Osteocyte (in vitro differentiated cells): ENCODE measurements around the gene CRLF3. TPM values are rescaled to one million over a fixed set of nuclear protein-coding genes. Genes with fewer than 3 reads are reported as not detected.
A peak's percentile ranks its signal among the peaks of the same experiment; 100 is the strongest.
"Not testable (repeated sequence)": the region's sequence is repeated elsewhere in the genome, so short reads cannot be mapped to it uniquely, and the experiment has no call there.

ENCODE experiments used
- DNase-seq: peaks from one replicate; pipeline ENCODE4 v3.0.0; 2021; ENCODE audit warnings: mixed read lengths; ENCODE audit not compliant: unreplicated experiment; ENCODE audit errors: extremely low spot score
- H3K27ac Mint-ChIP-seq: one replicate; pipeline ENCODE4 v1.8.0; 2021; ENCODE audit warnings: mild to moderate bottlenecking, mixed read lengths; ENCODE audit not compliant: unreplicated experiment
- H3K27me3 Mint-ChIP-seq: one replicate; pipeline ENCODE4 v1.8.0; 2021; ENCODE audit warnings: mixed read lengths; ENCODE audit not compliant: unreplicated experiment
- H3K36me3 Mint-ChIP-seq: one replicate; pipeline ENCODE4 v1.8.0; 2021; ENCODE audit warnings: mixed read lengths; ENCODE audit not compliant: unreplicated experiment
- H3K4me1 Mint-ChIP-seq: one replicate; pipeline ENCODE4 v1.8.0; 2021; ENCODE audit warnings: mixed read lengths; ENCODE audit not compliant: unreplicated experiment
- H3K4me3 Mint-ChIP-seq: one replicate; pipeline ENCODE4 v1.8.0; 2021; ENCODE audit warnings: mild to moderate bottlenecking, moderate library complexity, mixed read lengths; ENCODE audit not compliant: unreplicated experiment
- H3K9me3 Mint-ChIP-seq: one replicate; pipeline ENCODE4 v1.8.0; 2021; ENCODE audit warnings: mixed read lengths; ENCODE audit not compliant: unreplicated experiment
- CTCF ChIP-seq: fragments of 200-600 bp; sonication (generic); IDR thresholded peaks from 2 replicates; pipeline ENCODE4 v1.5.0; 2021; ENCODE audit warnings: antibody characterized with exemption, mild to moderate bottlenecking, moderate library complexity
- total RNA-seq: library from RNA; stranded (reverse); gene quantifications from 2 replicates; pipeline ENCODE4 v1.2.1, GENCODE V29; 2021

CRLF3 gene
- total RNA-seq, 1 donor from 2014 or later: 8.6 TPM

GRCh38 chr17:30788918-30789317 is 35.6 kb downstream of the CRLF3 start:
- TF ChIP-seq CTCF: no peak
- Mint-ChIP-seq H3K9me3 (no peaks in the 10 kb centered on the region), H3K36me3 (peaks cover 29% of the 10 kb centered on the region), H3K4me1 (peaks cover 12% of the 10 kb centered on the region), H3K27me3 (no peaks in the 10 kb centered on the region), H3K4me3 (no peak overlapping the region), H3K27ac (no peak overlapping the region)
- no peak for DNase-seq

- Mint-ChIP-seq H3K36me3 (peaks cover 20% of the 10 kb centered on the region), H3K4me1 (no peaks in the 10 kb centered on the region), H3K27me3 (no peaks in the 10 kb centered on the region), H3K27ac (no peak overlapping the region), H3K4me3 (no peak overlapping the region), H3K9me3 (no peaks in the 10 kb centered on the region)
- no peak for TF ChIP-seq CTCF
- no peak for DNase-seq
Measured at GRCh38 chr17:30782206-30782605, 42.3 kb downstream of the CRLF3 start.

- Mint-ChIP-seq H3K27ac (peak overlapping the region; percentile 6), H3K27me3 (no peaks in the 10 kb centered on the region), H3K36me3 (peaks cover 24% of the 10 kb centered on the region), H3K4me1 (no peaks in the 10 kb centered on the region), H3K4me3 (no peak overlapping the region), H3K9me3 (no peaks in the 10 kb centered on the region)
- no peak for TF ChIP-seq CTCF
- DNase-seq: no peak
Measured at GRCh38 chr17:30780343-30780742, 44.1 kb downstream of the CRLF3 start.

GRCh38 chr17:30768771-30769170 is 55.7 kb downstream of the CRLF3 start:
- not testable (repeated sequence) for H3K27me3 Mint-ChIP-seq, H3K4me1 Mint-ChIP-seq, DNase-seq, H3K4me3 Mint-ChIP-seq, H3K9me3 Mint-ChIP-seq, H3K27ac Mint-ChIP-seq
- H3K36me3 Mint-ChIP-seq: peaks cover 20% of the 10 kb centered on the region

GRCh38 chr17:30767641-30768404 is 56.7 kb downstream of the CRLF3 start:
- DNase-seq, H3K27me3 Mint-ChIP-seq, H3K27ac Mint-ChIP-seq, H3K4me1 Mint-ChIP-seq, H3K4me3 Mint-ChIP-seq, H3K9me3 Mint-ChIP-seq: not testable (repeated sequence)
- peaks cover 16% of the 10 kb centered on the region for H3K36me3 Mint-ChIP-seq

GRCh38 chr17:30761060-30761459 is 63.4 kb downstream of the CRLF3 start:
- Mint-ChIP-seq H3K9me3 (no peaks in the 10 kb centered on the region), H3K27me3 (no peaks in the 10 kb centered on the region), H3K4me3 (no peak overlapping the region), H3K4me1 (no peaks in the 10 kb centered on the region), H3K27ac (no peak overlapping the region), H3K36me3 (peaks cover 9% of the 10 kb centered on the region)
- TF ChIP-seq CTCF: no peak
- no peak for DNase-seq

- H3K27ac Mint-ChIP-seq, H3K27me3 Mint-ChIP-seq, H3K4me3 Mint-ChIP-seq, H3K4me1 Mint-ChIP-seq, H3K9me3 Mint-ChIP-seq, DNase-seq: not testable (repeated sequence)
- peaks cover 25% of the 10 kb centered on the region for H3K36me3 Mint-ChIP-seq
Measured at GRCh38 chr17:30753291-30753690, 71.2 kb downstream of the CRLF3 start.

GRCh38 chr17:30750982-30751381 is 73.5 kb downstream of the CRLF3 start:
- not testable (repeated sequence) for H3K9me3 Mint-ChIP-seq, DNase-seq, H3K4me3 Mint-ChIP-seq, H3K27me3 Mint-ChIP-seq, H3K27ac Mint-ChIP-seq, H3K4me1 Mint-ChIP-seq
- H3K36me3 Mint-ChIP-seq: peaks cover 31% of the 10 kb centered on the region

- H3K4me3 Mint-ChIP-seq, H3K4me1 Mint-ChIP-seq, H3K9me3 Mint-ChIP-seq, H3K27me3 Mint-ChIP-seq, H3K27ac Mint-ChIP-seq: not testable (repeated sequence)
- peaks cover 32% of the 10 kb centered on the region for H3K36me3 Mint-ChIP-seq
- DNase-seq: peak; percentile 17
Measured at GRCh38 chr17:30747621-30748020, 76.9 kb downstream of the CRLF3 start.
